Esophagus squamous epithelium (tissue), 4 donors: ENCODE measurements around the gene RIT2.

Experiments used
- CTCF ChIP-seq, 6 experiments: fragments of 450-650 bp in 4 of 6; fragments of 200-600 bp in 2 of 6; sonication (generic) in 2 of 6; IDR thresholded peaks; one replicate each; pipeline ENCODE4 v1.5.1; 2016 to 2019; ENCODE audit warnings: antibody characterized with exemption in 6 of 6, mild to moderate bottlenecking in 4 of 6, moderate library complexity in 4 of 6
- POLR2A ChIP-seq, 4 donors: fragments of 450-650 bp; IDR thresholded peaks; one replicate each; pipeline ENCODE4 v1.6.1; 2017; ENCODE audit warnings: antibody characterized with exemption in 4 of 4, mild to moderate bottlenecking in 4 of 4, moderate library complexity in 3 of 4

- TF ChIP-seq CTCF (IDR thresholded peaks at IDR 0.05) (no peak), POLR2A (IDR thresholded peaks at IDR 0.05) (no peak)
These were observed 164.8 kb downstream of the RIT2 start for GRCh38 chr18:42950732-42951131.
